Muscle layer of duodenum (tissue), 2 donors: ENCODE results near the gene RSPH9.

Experiments used
- H3K27ac ChIP-seq: one replicate; pipeline ENCODE4 v1.7.0; 2013; ENCODE audit warnings: mild to moderate bottlenecking, low read length
- H3K27me3 ChIP-seq: one replicate; pipeline ENCODE4 v1.7.0; 2013; ENCODE audit warnings: low read depth, mild to moderate bottlenecking, control low read depth, low read length
- H3K36me3 ChIP-seq, 2 donors: one replicate each; pipeline ENCODE4 v1.7.0; 2013; ENCODE audit warnings: low read length in 2 of 2, control low read depth in 1 of 2, mild to moderate bottlenecking in 1 of 2; ENCODE audit not compliant: insufficient read depth in 2 of 2, control insufficient read depth in 1 of 2
- H3K4me1 ChIP-seq, 2 donors: one replicate each; pipeline ENCODE4 v1.7.0; 2013; ENCODE audit warnings: low read length in 2 of 2, mild to moderate bottlenecking in 2 of 2, control low read depth in 1 of 2, moderate library complexity in 1 of 2; ENCODE audit not compliant: insufficient read depth in 2 of 2, control insufficient read depth in 1 of 2
- H3K4me3 ChIP-seq, 2 donors: one replicate each; pipeline ENCODE4 v1.7.0; 2013; ENCODE audit warnings: low read length in 2 of 2, low read depth in 1 of 2, mild to moderate bottlenecking in 1 of 2
- H3K9me3 ChIP-seq, 2 donors: one replicate each; pipeline ENCODE4 v1.7.0; 2013; ENCODE audit warnings: low read length in 2 of 2, control low read depth in 1 of 2, mild to moderate bottlenecking in 1 of 2; ENCODE audit not compliant: control insufficient read depth in 1 of 2
- donor health status: healthy.

Gene RSPH9

DNA sequence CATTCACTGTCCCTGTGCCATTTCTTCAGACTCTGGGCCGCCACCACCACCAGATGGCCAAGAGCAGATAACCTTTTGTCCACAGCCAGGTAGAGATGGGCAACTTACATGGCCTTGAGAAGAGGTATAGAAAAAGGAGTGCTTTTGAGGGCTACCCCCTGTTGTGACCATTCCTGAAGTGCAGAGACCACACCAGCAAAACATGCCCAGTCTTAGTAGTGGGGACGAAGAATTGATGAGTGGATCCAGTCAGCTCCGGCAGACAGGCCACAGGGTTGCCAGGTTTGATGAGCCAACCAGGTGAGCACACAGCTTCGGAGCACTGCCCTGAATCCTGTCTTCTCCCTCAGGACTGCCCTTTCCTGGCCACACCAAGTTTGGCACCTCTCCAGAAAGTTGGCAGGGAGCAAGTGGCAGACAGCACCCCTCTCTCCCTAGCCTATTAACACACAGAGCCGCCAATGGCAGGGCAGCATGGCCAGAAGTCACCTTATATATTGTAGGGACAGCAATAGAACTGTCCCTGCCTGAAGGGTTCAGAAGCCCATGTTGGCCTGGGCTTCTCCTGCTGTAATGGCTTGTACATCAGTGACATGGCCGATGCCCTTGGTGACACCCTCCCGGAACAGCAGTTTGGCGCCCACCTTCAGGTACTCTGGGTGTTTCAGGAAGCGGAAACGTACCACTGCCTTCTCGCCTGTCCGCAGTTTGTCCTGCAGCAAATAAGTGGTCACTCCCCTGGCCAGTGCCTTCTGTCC, 23.6 kb upstream of the RSPH9 start:
- no peaks in the 10 kb centered on the region for H3K9me3 ChIP-seq
- H3K4me1 ChIP-seq = no peaks in the 10 kb centered on the region
- no peaks in the 10 kb centered on the region for H3K27me3 ChIP-seq
- H3K27ac ChIP-seq = no peak overlapping the region
- H3K4me3 ChIP-seq = no peak overlapping the region
- peaks cover 36 to 65% of the 10 kb centered on the region in 2 donors for H3K36me3 ChIP-seq

DNA sequence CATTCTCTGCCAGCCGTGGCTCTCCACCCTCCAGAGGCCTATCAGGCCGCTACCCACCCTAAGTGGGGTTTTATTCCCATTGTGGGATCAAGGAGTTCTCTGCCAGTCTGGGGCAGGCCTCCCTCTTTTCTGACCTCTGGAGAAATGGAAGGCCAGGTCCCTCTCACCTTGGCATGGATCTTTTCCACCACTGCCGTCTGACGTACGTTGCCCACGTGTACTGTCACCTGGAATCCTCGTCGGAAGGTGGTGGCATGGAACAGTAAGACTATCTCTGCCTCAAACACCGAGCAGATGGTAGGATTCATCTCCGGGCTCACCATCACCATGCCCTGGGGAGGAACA, 23.0 kb upstream of the RSPH9 start:
- Histone ChIP-seq H3K9me3 (no peaks in the 10 kb centered on the region), H3K4me3 (no peak overlapping the region), H3K36me3 (peaks cover 36 to 65% of the 10 kb centered on the region in 2 donors), H3K27me3 (no peaks in the 10 kb centered on the region), H3K27ac (no peak overlapping the region), H3K4me1 (no peaks in the 10 kb centered on the region)

DNA sequence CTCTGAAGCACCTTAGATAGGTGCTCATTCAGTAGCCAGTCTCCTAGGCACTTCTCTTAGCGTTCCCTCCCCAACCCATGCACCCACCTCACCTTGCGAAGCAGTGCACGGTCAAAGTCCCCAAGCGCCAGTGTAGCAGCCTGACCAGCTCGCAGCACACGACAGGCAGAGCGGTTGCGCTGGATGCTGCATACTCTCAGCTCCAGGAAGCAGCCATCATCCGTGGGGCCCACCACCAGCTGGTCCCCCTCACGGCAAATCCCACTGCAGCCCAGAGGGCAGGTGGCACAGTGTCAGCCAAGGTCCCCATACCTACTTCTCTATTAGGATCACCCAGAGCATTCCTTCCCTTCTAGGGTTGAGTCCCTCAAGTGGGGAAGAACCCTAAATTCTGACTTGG, 22.3 kb upstream of the RSPH9 start:
- Histone ChIP-seq H3K4me1 (peaks cover 3 to 5% of the 10 kb centered on the region in 2 donors), H3K9me3 (no peaks in the 10 kb centered on the region), H3K4me3 (no peak overlapping the region), H3K36me3 (peaks cover 36 to 65% of the 10 kb centered on the region in 2 donors), H3K27me3 (no peaks in the 10 kb centered on the region), H3K27ac (no peak overlapping the region)

DNA sequence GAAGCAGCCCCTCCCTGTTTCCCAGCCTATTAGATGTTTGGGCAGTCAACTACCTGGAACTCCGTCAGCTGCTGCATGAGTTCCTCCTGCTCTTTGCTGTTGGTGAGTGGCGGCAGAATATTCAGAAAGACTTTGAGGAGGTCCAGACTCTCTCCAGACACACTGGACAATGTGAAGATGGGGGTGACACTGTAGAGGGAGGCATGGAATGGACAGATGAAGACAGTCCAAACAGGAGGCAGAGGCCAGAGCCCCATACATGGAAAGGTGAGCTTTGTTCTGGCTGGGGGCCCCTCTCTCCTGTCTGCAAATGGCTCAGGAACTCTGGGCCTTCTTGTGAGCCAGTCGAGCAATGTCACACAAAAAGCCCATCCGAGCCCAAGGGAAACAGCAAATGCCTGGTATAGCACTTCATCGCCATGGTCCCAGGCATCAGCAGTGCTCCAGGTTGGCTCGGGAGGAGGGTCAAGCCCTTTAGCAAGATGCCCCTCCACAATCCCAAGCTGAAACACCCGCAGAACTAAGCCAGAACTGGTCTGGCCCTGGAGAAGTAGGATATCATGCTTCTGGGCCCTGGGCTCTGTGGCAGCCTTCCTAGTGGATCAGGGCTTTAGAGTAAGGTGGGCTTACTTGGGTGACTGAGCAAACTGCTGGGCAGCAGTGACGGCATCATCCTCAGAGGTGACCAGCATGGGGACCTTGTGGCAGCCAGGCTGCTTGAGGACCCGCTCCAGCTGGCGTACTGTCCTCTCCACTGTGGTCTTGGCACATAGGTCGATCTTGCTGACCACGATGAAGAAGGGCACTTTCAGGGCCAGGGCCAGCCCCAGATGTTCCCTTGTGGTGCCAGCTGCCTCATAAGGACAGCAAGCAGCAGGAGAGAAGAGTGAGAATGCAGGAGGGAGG, 20.7 kb upstream of the RSPH9 start:
- H3K27me3 ChIP-seq = no peaks in the 10 kb centered on the region
- peaks cover 36 to 65% of the 10 kb centered on the region in 2 donors for H3K36me3 ChIP-seq

DNA sequence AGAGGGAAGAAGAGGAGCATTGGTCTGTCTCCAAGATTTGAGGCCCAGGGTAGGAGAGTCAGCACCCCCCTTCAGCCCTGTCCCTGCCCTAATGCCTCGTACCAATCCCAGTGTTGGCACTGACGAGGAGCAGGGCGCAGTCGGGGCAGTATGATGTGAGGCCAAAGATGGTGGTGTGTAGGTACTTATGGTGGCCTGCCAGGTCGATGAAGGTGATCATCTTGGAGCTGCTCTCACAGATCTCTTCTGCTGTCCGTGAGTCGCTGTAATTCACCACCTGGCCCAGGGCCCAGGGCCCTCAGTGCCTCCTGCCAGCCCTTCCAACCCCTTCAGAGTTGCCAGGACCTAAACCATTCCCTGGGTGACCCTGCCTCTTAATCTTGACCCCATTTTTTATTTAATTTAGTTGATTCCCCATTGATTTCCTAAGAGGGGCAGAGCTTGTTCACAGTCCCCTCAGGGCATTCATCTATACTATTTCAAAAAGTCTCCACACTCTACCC, 20.0 kb upstream of the RSPH9 start:
- H3K4me3 ChIP-seq = no peak overlapping the region
- no peak overlapping the region for H3K27ac ChIP-seq
- peaks cover 36 to 59% of the 10 kb centered on the region in 2 donors for H3K36me3 ChIP-seq
- H3K9me3 ChIP-seq = no peaks in the 10 kb centered on the region
- peaks cover 6 to 12% of the 10 kb centered on the region in 2 donors for H3K4me1 ChIP-seq
- no peaks in the 10 kb centered on the region for H3K27me3 ChIP-seq

More for the DNA sequence above, 20.7 kb upstream of the RSPH9 start:
- Histone ChIP-seq H3K4me3 (no peak overlapping the region), H3K9me3 (no peaks in the 10 kb centered on the region), H3K4me1 (peaks cover 6 to 12% of the 10 kb centered on the region in 2 donors), H3K27ac (no peak overlapping the region)

DNA sequence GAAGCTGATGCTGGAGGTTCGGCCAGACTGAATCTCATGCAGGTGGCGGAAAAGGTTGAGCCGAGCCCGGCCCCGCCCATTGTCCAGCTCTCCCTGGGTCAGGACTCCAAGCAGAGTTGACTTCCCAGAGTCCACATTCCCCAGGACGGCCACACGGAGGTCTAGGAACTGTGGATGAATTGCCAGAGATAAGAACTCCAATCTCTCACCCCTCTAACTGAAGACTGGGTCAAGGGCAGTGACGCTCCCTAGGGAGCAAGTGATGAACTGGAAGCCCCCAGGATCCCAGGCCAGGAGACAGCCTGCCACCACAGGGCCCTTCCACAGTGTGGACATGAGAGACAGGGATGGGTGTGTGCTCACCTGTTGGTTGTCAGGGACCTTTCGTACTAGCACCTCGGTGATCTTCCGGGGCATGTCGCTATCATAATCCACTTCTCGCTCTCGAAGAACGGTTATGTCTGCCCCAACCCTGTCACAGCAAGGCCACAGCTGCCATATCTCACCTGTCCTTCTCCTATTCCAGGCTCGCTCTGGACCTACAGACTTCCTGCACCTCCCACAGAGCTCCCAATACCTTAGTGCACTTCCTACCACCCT, 19.3 kb upstream of the RSPH9 start:
- Histone ChIP-seq H3K4me3 (no peak overlapping the region), H3K27me3 (no peaks in the 10 kb centered on the region), H3K4me1 (peaks cover 6 to 12% of the 10 kb centered on the region in 2 donors), H3K36me3 (peaks cover 36 to 55% of the 10 kb centered on the region in 2 donors), H3K27ac (no peak overlapping the region), H3K9me3 (no peaks in the 10 kb centered on the region)

DNA sequence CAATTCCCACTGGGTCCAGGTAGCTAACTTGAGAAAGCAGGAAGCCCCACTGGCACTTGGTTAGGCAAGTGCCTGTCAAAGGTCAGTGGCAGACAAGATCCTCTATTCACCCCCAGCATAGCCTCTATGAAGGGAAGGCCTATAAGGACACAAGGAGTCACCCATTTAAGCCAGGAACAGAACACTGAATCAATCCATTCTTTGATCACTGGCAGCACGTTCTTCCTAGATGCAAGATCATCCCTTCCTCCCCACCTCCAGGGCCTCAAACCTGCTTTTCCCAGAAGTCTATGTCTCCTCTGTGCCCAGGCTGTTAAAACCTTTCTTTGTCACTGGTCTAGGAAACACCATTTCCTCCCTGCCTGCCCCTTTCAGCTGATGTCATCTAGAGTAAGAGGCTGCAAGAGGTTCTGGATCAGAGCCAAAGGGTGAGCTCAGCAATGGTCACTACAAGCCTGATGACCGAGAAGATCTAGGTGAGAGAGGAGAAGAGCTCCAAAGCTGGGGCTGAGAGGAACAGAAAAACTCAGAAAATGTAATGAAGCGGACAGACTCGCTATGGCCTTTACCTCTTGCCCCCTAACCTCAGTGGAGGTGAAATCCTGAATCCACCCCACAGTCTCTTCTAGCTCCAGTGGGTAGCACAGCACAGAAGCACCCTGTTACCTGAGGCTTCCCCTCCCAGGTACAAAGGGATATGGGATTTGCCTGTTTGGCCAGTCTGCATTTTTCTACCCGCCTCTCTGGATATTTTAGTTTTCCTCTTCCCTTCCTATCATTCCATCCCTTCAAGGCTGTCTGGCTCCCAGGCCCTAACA, 17.6 kb upstream of the RSPH9 start:
- H3K27me3 ChIP-seq = no peaks in the 10 kb centered on the region
- peaks cover 6 to 12% of the 10 kb centered on the region in 2 donors for H3K4me1 ChIP-seq
- H3K9me3 ChIP-seq = no peaks in the 10 kb centered on the region
- H3K36me3 ChIP-seq = peaks cover 22 to 37% of the 10 kb centered on the region in 2 donors
- peak overlapping the region in 1 of 2 donors; percentile 19 for H3K4me3 ChIP-seq
- peak overlapping the region; percentile 87 for H3K27ac ChIP-seq

DNA sequence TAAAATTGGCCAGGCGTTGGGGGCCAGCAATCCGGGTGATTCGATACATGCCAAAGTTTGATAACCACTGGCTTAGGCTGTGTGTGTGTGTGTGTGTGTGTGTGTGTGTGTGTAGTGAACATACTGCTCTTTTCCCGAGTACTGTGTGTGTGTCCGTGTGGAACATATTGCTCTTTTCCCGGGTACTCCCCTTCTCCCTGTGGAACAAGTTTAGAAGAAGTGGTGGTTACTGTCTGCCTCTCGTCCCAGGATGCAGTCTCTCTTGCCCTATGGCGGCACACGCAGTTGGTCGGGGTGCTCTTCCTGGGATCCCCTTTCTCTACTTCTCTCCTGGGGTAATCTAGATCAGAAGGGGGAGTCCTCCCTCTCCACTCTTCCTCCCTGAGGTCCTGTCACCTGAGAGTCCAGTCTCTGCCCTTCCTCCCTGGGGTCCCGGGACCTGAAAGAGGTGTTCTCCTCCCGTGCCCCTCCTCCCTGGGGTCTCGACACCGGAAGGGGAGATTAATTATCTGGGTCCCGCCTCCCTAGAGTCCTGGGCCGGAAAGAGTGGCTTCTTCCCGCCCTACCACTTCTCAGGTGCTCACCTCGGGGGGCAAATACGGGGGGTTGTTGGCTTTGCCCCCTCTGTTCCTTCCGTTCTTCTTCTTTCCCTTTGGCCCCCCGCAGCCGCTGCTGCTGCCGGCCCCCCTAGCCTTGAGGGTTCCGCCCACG, 16.3 kb upstream of the RSPH9 start:
- Histone ChIP-seq H3K36me3 (peaks cover 19 to 27% of the 10 kb centered on the region in 2 donors), H3K4me3 (peak overlapping the region; percentile 63 to 99), H3K27me3 (no peaks in the 10 kb centered on the region), H3K9me3 (no peaks in the 10 kb centered on the region), H3K4me1 (peaks cover 6 to 12% of the 10 kb centered on the region in 2 donors), H3K27ac (peak overlapping the region; percentile 95)

DNA sequence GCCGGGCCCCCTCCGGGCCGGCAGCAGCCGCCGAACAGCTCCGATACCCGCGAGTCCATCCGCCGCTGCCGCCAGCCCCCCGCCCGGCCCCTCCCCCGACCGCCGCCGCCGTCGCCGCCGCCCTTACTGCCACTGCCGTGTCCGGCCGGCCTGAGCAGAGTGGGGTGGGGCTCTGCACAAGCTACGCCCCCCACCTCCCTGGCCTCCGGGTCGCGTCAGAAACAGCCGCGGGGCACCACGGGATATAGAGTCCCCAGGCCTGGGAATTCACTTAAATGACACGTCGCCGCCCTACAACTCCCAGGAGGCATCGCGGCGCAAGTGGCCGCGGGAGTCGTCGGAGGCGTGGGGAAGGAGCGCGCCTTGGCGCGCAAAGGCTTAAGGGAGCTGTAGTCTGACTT, 15.7 kb upstream of the RSPH9 start, which contains the start of gene GTPBP2:
GTPBP2 (minus strand) TSS at position 161 of the 401 bp plus-strand sequence; CDS start at position 59, 102 bp downstream.
- H3K27me3 ChIP-seq = no peaks in the 10 kb centered on the region
- H3K27ac ChIP-seq = peak within 1 kb of the TSS; percentile 95
- H3K4me3 ChIP-seq = peak within 1 kb of the TSS; percentile 63 to 99
- H3K9me3 ChIP-seq = no peaks in the 10 kb centered on the region
- H3K4me1 ChIP-seq = peaks cover 6 to 12% of the 10 kb centered on the region in 2 donors
- peaks cover 14 to 21% of the 10 kb centered on the region in 2 donors for H3K36me3 ChIP-seq
